Epidermal melanocyte (primary cell): Measurements from ENCODE around the gene MIB2.
"Not testable (repeated sequence)": the region's sequence is repeated elsewhere in the genome, so short reads cannot be mapped to it uniquely, and the experiment has no call there.

Experiments
- DNase-seq: peaks from one replicate; pipeline ENCODE4 v3.0.0; 2011; ENCODE audit warnings: low spot score; ENCODE audit not compliant: insufficient read length

The MIB2 gene

GRCh38 chr1:1646326-1646725 lies 31.0 kb downstream of the MIB2 start:
- DNase-seq = not testable (repeated sequence)

- DNase-seq = not testable (repeated sequence)
Measured at GRCh38 chr1:1647567-1648241, 32.4 kb downstream of the MIB2 start.

- DNase-seq = not testable (repeated sequence)
Measured at GRCh38 chr1:1648265-1648664, 33.0 kb downstream of the MIB2 start.

- DNase-seq = peak; percentile 86
Measured at GRCh38 chr1:1658583-1659549, 43.6 kb downstream of the MIB2 start, which contains the start of gene CDK11B. Gene CDK11B (minus strand): TSS chr1:1659004. CDS start chr1:1657485, 1,519 bp downstream.

GRCh38 chr1:1662392-1662791 lies 47.1 kb downstream of the MIB2 start:
- DNase-seq = not testable (repeated sequence)

GRCh38 chr1:1662830-1663560 lies 47.7 kb downstream of the MIB2 start:
- not testable (repeated sequence) for DNase-seq

- not testable (repeated sequence) for DNase-seq
Measured at GRCh38 chr1:1664318-1664717, 49.0 kb downstream of the MIB2 start.

GRCh38 chr1:1664941-1665814 lies 49.9 kb downstream of the MIB2 start:
- no peak for DNase-seq

GRCh38 chr1:1665815-1666251 lies 50.5 kb downstream of the MIB2 start:
- DNase-seq = no peak

GRCh38 chr1:1666526-1666925 lies 51.2 kb downstream of the MIB2 start:
- DNase-seq = no peak

- DNase-seq = no peak
Measured at GRCh38 chr1:1669468-1670440, 54.5 kb downstream of the MIB2 start.

GRCh38 chr1:1670866-1671265 lies 55.6 kb downstream of the MIB2 start:
- no peak for DNase-seq

GRCh38 chr1:1671365-1672119 lies 56.2 kb downstream of the MIB2 start:
- no peak for DNase-seq

GRCh38 chr1:1672181-1672965 lies 57.1 kb downstream of the MIB2 start:
- no peak for DNase-seq

- DNase-seq = not testable (repeated sequence)
Measured at GRCh38 chr1:1674806-1675205, 59.5 kb downstream of the MIB2 start.

- not testable (repeated sequence) for DNase-seq
Measured at GRCh38 chr1:1675218-1675617, 59.9 kb downstream of the MIB2 start.

- not testable (repeated sequence) for DNase-seq
Measured at GRCh38 chr1:1676087-1676486, 60.8 kb downstream of the MIB2 start.
